K562 (cell line): Measurements from ENCODE around the gene TIMP3.
A peak's percentile ranks its signal among the peaks of the same experiment; 100 is the strongest.

Experiments
- AFF4 ChIP-seq: sonication (generic); formaldehyde crosslinking; IDR thresholded peaks from 2 replicates; pipeline ENCODE4 v1.8.0; 2023; ENCODE audit warnings: mild to moderate bottlenecking, missing genetic modification reagents
- EZH2 ChIP-seq: IDR thresholded peaks from 2 replicates; pipeline ENCODE4 v1.6.1; 2012; ENCODE audit warnings: low read depth, mild to moderate bottlenecking, inconsistent platforms, low read length, borderline replicate concordance
- POLR2A ChIP-seq: fragments of 450-650 bp; conservative IDR thresholded peaks from 2 replicates; pipeline ENCODE4 v1.6.1; 2016
- SMAD3 ChIP-seq: fragments of 450-650 bp; formaldehyde crosslinking; conservative IDR thresholded peaks from 2 replicates; pipeline ENCODE4 v1.4.0; 2020; ENCODE audit warnings: mild to moderate bottlenecking
- SMAD4 ChIP-seq: fragments of 250-450 bp; sonication (Bioruptor Pico); conservative IDR thresholded peaks from 2 replicates; pipeline ENCODE4 v1.8.0; 2021; ENCODE audit warnings: inconsistent platforms, mild to moderate bottlenecking, moderate library complexity
- TAF1 ChIP-seq: IDR thresholded peaks from 2 replicates; pipeline ENCODE4 v1.6.1; 2011; ENCODE audit warnings: mild to moderate bottlenecking, low read length, moderate library complexity; ENCODE audit not compliant: insufficient read depth, control insufficient read depth, severe bottlenecking; ENCODE audit errors: extremely low read depth
- TEAD4 ChIP-seq, 2 experiments: sonication (generic) in 1 of 2; formaldehyde crosslinking in 1 of 2; IDR thresholded peaks; 2 replicates each; pipeline versions ENCODE4 v1.6.1 to v1.8.0; 2012 to 2022; ENCODE audit warnings: borderline replicate concordance in 1 of 2, inconsistent platforms in 1 of 2, low read length in 1 of 2, mild to moderate bottlenecking in 1 of 2, missing genetic modification reagents in 1 of 2
- TFE3 ChIP-seq: fragments of 450-650 bp; formaldehyde crosslinking; IDR thresholded peaks from 2 replicates; pipeline ENCODE4 v1.4.0; 2020; ENCODE audit warnings: mild to moderate bottlenecking, mixed read lengths
- USF1 ChIP-seq: sonication (generic); formaldehyde crosslinking; IDR thresholded peaks from 2 replicates; pipeline ENCODE4 v1.9.0; 2022; ENCODE audit warnings: mild to moderate bottlenecking, missing genetic modification reagents

GRCh38 chr22:32776802-32777201, 24.7 kb upstream of the TIMP3 start:
- TF ChIP-seq USF1 (CRISPR knock-in tag): no peak
- TF ChIP-seq AFF4: no peak
- no peak for TF ChIP-seq POLR2A
- no peak for TF ChIP-seq SMAD3 (CRISPR knock-in tag)
- no peak for TF ChIP-seq EZH2
- TF ChIP-seq TEAD4 (IDR thresholded peaks at IDR 0.05; ENCODE audit: low read length): no peak
- TF ChIP-seq TEAD4 (CRISPR knock-in tag; IDR thresholded peaks at IDR 0.05; ENCODE audit: borderline replicate concordance): no peak
- TF ChIP-seq TAF1: no peak
- no peak for TF ChIP-seq SMAD4 (CRISPR knock-in tag)
- TF ChIP-seq TFE3 (CRISPR knock-in tag): peak; percentile 35; the same call in 1 of the 2 replicates
